GM12874 (cell line): ENCODE data around the gene OR6C3.

ENCODE experiments used
- TF ChIP-seq, protein P1 (sequence below): IDR thresholded peaks from 2 replicates; pipeline ENCODE4 v1.5.1; 2011; ENCODE audit warnings: low read depth, mild to moderate bottlenecking, control low read depth, low read length, moderate library complexity; ENCODE audit not compliant: insufficient read depth

Gene OR6C3

DNA sequence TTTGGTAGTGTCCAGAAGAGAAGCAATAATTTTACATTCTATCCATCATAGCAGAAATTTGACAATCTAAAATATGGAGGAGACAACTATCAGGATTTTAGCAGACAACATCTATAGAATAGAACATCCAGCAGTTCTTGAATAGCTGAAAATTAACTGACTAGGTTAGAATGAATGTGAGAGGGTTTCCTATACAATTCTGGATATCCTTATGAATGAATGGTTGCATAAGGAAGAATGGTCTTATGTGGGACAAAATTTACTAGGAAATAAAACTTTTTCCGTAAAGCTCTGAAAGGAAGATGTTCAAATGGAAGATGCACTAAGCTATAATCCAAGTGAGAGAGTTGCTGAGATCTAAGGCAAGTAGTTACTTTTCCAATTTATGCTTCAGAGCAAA lies at the start of gene OR6C3:
Gene OR6C3 (plus strand): TSS at position 301 of the 400 bp plus-strand sequence. CDS start 955 bp downstream, outside the sequence.
- TF ChIP-seq, protein P1, sequence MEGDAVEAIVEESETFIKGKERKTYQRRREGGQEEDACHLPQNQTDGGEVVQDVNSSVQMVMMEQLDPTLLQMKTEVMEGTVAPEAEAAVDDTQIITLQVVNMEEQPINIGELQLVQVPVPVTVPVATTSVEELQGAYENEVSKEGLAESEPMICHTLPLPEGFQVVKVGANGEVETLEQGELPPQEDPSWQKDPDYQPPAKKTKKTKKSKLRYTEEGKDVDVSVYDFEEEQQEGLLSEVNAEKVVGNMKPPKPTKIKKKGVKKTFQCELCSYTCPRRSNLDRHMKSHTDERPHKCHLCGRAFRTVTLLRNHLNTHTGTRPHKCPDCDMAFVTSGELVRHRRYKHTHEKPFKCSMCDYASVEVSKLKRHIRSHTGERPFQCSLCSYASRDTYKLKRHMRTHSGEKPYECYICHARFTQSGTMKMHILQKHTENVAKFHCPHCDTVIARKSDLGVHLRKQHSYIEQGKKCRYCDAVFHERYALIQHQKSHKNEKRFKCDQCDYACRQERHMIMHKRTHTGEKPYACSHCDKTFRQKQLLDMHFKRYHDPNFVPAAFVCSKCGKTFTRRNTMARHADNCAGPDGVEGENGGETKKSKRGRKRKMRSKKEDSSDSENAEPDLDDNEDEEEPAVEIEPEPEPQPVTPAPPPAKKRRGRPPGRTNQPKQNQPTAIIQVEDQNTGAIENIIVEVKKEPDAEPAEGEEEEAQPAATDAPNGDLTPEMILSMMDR, result no peak

DNA sequence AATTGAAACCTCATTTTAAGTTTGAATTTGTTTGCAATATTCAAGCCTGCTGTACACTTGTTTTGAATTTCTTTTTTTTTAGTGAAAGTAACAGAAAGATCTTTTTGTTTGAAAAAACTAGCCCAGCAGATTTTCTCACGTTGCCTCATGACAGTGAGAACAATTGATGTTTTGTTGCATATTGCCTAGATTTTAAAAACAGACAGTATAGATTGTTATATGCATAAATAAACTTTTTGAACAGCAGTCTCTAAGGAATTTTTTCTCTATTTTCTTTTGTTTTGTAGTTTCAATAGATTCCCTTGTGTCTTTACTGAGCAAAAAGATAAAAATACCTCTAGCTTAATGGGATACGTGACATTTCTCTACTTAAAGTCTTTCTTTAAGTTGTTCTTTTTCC lies 49.6 kb upstream of the OR6C3 start:
- TF ChIP-seq, protein P1, result no peak

DNA sequence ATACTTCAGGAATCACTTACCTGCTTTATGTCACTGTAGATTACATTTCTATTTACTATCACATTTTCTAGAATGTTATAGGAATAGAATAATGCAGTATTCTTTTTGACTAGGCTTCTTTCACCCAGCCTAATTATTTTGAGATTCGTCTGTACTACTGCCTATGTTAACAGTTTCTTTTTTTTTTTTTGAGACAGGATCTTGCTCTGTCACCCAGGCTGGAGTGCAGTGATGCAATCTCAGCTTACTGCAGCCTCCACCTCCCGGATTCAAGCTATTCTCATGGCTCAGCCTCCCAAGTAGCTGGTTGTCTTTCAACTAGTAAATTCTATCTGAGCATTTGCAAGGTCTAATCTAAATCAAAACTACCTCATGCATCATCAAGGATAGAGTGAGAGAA lies 40.5 kb upstream of the OR6C3 start:
- TF ChIP-seq, protein P1, result no peak

DNA sequence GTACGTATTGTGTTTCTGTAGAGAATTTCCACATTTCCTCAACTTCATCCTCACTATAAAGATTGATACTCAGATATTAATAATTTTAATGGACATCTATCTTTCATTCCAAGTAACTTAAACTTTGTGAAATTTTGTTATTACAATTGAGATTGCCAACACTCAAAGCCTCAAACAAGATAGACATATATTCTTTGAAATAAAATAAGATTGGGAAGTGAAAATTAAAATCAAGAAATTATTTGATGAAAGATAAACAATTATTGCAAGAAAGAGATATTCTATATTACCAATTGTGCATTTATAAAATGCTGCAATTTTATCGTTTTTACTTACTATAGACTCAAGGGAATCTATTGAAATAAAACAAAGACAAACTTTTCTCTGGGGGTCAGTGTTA lies 34.1 kb upstream of the OR6C3 start, which contains the start of gene OR6C6:
Gene OR6C6 (minus strand): TSS at position 101 of the 400 bp plus-strand sequence. CDS start 1,337 bp downstream, outside the sequence.
- TF ChIP-seq, protein P1, result no peak

DNA sequence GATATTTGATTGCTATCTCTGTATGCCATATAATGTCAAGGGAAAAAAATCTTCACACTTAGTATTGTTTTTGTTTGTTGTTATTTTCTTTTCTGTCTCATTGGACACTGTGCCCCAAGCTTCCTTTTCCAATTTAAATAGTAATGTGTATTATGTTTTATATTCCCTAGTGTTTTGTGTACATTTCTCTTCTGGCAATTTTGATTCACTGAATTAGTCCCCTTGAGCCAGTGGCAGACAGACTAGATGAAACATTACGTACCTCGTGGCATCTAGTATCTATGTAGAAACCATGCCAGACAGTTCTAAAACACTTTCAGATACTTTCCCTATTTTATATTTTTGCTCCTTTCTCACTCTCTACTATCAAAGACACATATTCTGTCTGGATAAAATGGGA lies 16.5 kb upstream of the OR6C3 start, which contains the start of gene OR6C1:
Gene OR6C1 (plus strand): TSS at position 301 of the 400 bp plus-strand sequence. CDS start 6,257 bp downstream, outside the sequence.
- TF ChIP-seq, protein P1, result no peak

DNA sequence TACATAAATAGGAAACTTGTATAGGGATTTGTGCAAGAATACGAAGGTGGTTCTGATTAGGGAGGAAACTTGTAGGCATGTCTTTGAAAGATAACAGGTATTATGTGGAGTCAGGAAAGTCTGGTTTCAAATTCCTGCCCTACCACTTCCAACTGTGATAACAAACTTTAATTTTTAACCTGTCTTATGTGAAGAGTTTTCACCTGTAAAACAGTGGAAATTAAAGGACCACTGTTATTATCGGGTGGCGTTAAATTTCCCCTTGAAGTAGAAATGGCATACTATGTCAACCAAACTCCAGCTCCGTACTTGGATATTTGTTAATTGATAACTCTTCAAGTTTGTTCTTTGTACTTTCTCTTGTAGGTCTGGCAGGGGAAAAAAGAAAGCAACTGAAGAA lies 10.3 kb upstream of the OR6C3 start:
- TF ChIP-seq, protein P1, result no peak

DNA sequence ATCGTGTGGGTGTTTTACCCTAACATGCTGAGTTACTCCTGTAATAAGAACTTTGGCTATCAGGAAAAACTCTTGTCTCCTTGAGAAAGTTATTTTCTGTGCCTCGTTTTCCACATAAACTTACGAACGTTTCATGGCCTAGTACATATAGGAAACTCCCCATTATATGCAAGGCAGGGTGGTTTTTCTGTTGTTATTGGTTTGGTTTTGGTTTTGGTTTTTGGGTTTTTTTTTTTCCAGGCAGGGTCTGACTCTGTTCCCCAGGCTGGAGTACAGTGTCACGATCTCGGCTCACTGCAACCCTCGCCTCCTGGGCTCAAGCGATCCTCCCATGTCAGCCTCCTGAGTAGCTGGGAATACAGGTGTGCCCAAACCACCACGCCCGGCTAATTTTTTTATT lies 5.5 kb downstream of the OR6C3 start:
- TF ChIP-seq, protein P1, result no peak
